Left ventricle myocardium superior (tissue), 1 donor: ENCODE data around the gene TRAPPC12. TPM values are rescaled to one million over a fixed set of nuclear protein-coding genes. Genes with fewer than 3 reads are reported as not detected.
"Not testable (repeated sequence)": the region's sequence is repeated elsewhere in the genome, so short reads cannot be mapped to it uniquely, and the experiment has no call there.

Experiments
- ATAC-seq: fragments of 200-7000 bp; cut with Tn5 transposase; one replicate; pipeline ENCODE4 v1.9.1; 2020; ENCODE audit warnings: mild to moderate bottlenecking, moderate library complexity
- DNase-seq: peaks from one replicate; pipeline ENCODE4 v3.0.0-alpha.2; 2020
- intact Hi-C: fragments of 100-400 bp; cut with micrococcal nuclease; formaldehyde crosslinking; loops from one replicate; pipeline ENCODE4 v1.11.0; 2022
- total RNA-seq: library from RNA; stranded (reverse); fragmentation: NEBNext Ultra II Directional; extraction: Animal tissue kit (Norgen Biotek cat#: 25700); gene quantifications from one replicate; pipeline ENCODE4 v1.2.1, GENCODE V29; 2021
- donor health status: DM: no; HTN: yes; CAD: no; lungs with severe emphysema.

Gene TRAPPC12
- total RNA-seq, 1 donor from 2014 or later, result 105 TPM

GRCh38 chr2:3488855-3489763, 109.6 kb downstream of the TRAPPC12 start:
- intact Hi-C loops, result no loop called here
- no peak for DNase-seq
- ATAC-seq, result no peak

GRCh38 chr2:3489764-3490115, 110.2 kb downstream of the TRAPPC12 start:
- DNase-seq (no peak), ATAC-seq (no peak)
- intact Hi-C loops, result no loop called here

- DNase-seq (peak; percentile 39), ATAC-seq (no peak)
- intact Hi-C loops, result no loop called here
Measured at GRCh38 chr2:3490191-3491170, 111.0 kb downstream of the TRAPPC12 start.

GRCh38 chr2:3491306-3491705, 111.8 kb downstream of the TRAPPC12 start:
- ATAC-seq (no peak), DNase-seq (no peak)
- intact Hi-C loops, result no loop called here

GRCh38 chr2:3491716-3492474, 112.4 kb downstream of the TRAPPC12 start:
- intact Hi-C loops, result no loop called here
- ATAC-seq, result no peak
- no peak for DNase-seq

GRCh38 chr2:3492475-3492787, 112.9 kb downstream of the TRAPPC12 start:
- not testable (repeated sequence) for ATAC-seq

GRCh38 chr2:3492951-3493614, 113.6 kb downstream of the TRAPPC12 start:
- intact Hi-C loops, result no loop called here
- DNase-seq (no peak), ATAC-seq (peak; percentile 29)

More at GRCh38 chr2:3492475-3492787, 112.9 kb downstream of the TRAPPC12 start:
- intact Hi-C loops, DNase-seq: not testable (repeated sequence)

GRCh38 chr2:3493615-3494007, 114.1 kb downstream of the TRAPPC12 start:
- ATAC-seq, result peak; percentile 86
- DNase-seq, result peak; percentile 63
- intact Hi-C loops, result no loop called here

GRCh38 chr2:3494984-3495666, 115.6 kb downstream of the TRAPPC12 start:
- DNase-seq (no peak), ATAC-seq (no peak)
- intact Hi-C loops, result no loop called here

GRCh38 chr2:3496708-3497080, 117.2 kb downstream of the TRAPPC12 start:
- intact Hi-C loops, ATAC-seq, DNase-seq: not testable (repeated sequence)

GRCh38 chr2:3498783-3499394, 119.4 kb downstream of the TRAPPC12 start:
- DNase-seq (no peak), ATAC-seq (no peak)
- intact Hi-C loops, result no loop called here

GRCh38 chr2:3500326-3500899, 120.9 kb downstream of the TRAPPC12 start:
- no peak for ATAC-seq
- no peak for DNase-seq
- intact Hi-C loops, result no loop called here

DNA sequence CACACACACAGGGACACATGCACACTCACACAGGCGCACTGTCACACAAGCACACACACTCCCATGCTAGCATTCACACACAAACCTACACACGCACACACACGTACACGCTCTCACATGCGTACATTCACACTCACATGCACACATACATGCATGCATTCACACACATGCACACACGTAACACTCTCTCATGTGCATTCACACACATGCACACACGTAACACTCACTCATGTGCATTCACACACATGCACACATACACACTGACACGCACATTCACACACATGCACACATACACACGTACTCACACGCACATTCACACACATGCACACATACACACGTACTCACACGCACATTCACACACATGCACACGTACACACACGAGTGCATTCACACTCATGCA, 123.6 kb downstream of the TRAPPC12 start:
- intact Hi-C loops, result no loop called here
- DNase-seq (no peak), ATAC-seq (no peak)

- DNase-seq, result no peak
- intact Hi-C loops, result no loop called here
- peak; percentile 47 for ATAC-seq
Measured at GRCh38 chr2:3503483-3503882, 124.0 kb downstream of the TRAPPC12 start.

DNA sequence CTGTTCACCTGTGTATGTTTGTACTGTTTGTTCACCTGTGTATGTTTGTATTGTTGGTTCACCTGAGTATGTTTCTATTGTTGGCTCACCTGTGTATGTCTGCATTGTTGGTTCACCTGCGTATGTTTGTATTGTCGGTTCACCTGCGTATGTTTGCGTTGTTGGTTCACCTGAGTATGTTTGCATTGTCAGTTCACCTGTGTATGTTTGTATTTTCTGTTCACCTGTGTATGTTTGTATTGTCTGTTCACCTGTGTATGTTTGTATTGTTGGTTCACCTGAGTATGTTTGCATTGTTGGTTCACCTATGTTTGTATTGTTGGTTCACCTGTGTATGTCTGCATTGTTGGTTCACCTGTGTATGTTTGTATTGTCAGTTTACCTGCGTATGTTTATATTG, 125.2 kb downstream of the TRAPPC12 start:
- intact Hi-C loops, result no loop called here
- ATAC-seq, result no peak
- DNase-seq, result no peak

- intact Hi-C loops, result no loop called here
- peak; percentile 74 for ATAC-seq
- DNase-seq, result no peak
Measured at GRCh38 chr2:3505771-3506170, 126.3 kb downstream of the TRAPPC12 start.

GRCh38 chr2:3512086-3512485, 132.6 kb downstream of the TRAPPC12 start:
- ATAC-seq (no peak), DNase-seq (no peak)
- intact Hi-C loops, result no loop called here
